T47D (cell line): Measurements from ENCODE around the gene PIK3C2G.
A peak's percentile ranks its signal among the peaks of the same experiment; 100 is the strongest.

Experiments
- DNase-seq, 2 experiments: peaks; one replicate each; pipeline versions ENCODE4 v3.0.0 to v3.0.0-alpha.2; 2011 to 2012; ENCODE audit warnings: low read depth in 1 of 2, low spot score in 1 of 2
- JUND ChIP-seq: IDR thresholded peaks from 2 replicates; pipeline ENCODE4 v1.6.1; 2012; ENCODE audit warnings: low read depth
- in situ Hi-C: cut with HindIII; loops from 2 replicates; pipeline ENCODE4 v1.10.0; 2016; ENCODE audit warnings: low sequenced_read_pairs, low pct_unique_long_range_greater_than_20kb

Gene PIK3C2G

DNA sequence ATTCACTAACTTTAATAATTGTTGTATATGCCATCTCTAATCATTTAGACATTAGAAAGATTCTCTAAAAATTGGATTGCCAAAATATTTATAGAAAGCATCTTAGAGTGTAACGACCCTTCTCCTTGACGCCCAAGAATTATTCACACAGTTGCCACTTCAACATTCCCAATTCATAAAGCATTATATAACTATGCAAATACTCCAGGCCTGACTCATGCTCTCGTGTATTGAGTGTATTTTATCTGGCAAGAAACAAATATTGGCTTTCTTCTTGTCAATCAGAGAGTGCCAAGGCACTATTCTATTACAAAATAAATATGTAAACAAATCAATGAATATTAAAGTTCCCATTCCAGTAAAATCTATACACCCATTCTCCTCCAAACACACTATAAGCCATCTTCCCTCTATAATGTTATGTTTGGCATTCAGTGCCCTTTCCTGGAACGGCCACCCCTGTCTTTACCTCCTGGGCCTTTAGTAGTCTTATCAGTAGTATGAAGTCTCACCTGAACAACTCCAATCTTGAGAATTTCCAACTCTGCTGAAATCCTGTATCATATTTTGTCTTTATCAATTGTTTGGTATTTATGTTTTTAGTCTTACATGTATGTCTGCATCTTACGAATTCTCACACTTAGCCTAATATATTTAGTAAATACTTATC lies 182.6 kb downstream of the PIK3C2G start:
- TF ChIP-seq JUND: peak; percentile 28; the same call in 1 of the 2 replicates
- peak in 1 of 2 experiments; percentile 33 for DNase-seq
- in situ Hi-C loops: no loop called here

- no peak for DNase-seq
- TF ChIP-seq JUND: no peak
- in situ Hi-C loops: no loop called here
Measured at GRCh38 chr12:18446061-18446644, 184.8 kb downstream of the PIK3C2G start.

DNA sequence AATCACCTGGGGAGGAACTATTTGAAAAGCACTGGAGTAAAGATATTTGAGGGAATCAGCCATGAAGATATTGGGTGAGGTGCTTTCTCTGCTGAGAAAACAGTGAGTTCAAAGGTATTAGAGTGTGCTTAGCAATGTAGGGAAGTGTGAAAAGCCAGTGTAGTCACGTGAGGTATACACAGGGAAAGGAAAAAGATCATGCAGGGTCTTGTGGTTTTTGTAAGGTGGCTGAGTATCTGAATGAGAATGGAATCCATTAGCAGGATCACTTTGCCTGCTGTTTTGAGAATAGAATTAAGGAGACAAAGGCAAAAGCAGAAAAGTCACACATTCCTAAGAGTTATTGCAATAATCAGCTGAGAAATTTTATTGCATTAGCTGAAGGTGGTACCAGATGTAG lies 193.0 kb downstream of the PIK3C2G start:
- no peak for TF ChIP-seq JUND
- in situ Hi-C loops: no loop called here
- no peak for DNase-seq

DNA sequence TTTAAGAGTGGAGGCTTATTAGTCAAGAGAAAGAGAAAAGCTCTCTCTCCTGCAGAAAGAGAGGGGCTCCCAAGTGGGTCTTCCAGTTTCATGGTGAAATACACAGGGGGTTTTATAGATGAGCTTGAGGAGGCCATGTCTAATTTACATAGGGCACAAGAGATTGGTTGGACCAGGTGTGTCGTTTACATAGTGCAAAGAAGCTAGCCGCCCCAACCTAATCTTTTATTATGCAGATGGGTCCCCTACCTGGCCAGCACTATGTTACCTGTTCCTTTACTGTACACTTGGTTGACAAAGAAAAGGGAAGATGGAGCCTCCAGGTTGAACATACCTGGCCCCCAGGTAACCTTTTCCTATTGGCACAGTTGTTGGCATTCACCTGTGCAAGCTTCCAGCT lies 195.0 kb downstream of the PIK3C2G start:
- in situ Hi-C loops: no loop called here
- DNase-seq: no peak
- TF ChIP-seq JUND: no peak

DNA sequence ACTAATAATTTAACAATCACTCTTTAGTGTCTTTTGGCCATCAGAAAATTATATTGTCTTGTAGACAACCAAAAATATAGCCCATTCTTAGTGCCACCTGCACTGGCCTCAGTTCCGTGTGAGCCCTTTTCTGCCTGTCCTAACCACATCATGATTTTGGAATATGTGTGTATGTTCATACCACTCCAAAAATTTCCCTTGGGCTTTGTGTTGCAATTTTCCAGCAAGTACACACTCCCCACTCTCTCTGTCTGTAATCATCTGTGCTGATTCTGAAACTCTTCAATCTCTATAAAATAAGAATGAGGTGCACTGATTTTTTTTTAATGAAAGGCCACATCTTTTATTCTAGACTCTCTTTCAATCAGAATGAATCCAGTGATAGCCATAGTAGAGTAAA lies 196.0 kb downstream of the PIK3C2G start:
- no peak for TF ChIP-seq JUND
- in situ Hi-C loops: no loop called here

DNA sequence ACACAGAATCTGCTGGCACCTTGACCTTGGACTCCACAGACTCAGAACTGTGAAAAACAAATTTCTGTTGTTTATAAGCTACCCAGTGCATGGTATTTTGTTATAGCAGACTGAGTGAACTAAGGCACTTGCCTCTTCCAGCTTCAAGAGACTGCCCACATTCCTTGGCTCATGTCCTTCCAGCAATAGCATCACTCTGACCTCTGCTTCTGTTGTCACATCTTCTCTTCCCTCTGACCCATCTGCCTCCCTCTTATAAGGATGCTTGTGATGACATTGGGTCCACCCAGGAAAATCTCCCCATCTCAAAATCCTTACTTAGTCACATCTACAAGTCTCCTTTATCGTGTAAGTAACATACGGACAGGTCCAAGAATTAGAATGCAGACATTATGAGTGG lies 200.4 kb downstream of the PIK3C2G start:
- in situ Hi-C loops: no loop called here
- TF ChIP-seq JUND: no peak

More for the DNA sequence above, 196.0 kb downstream of the PIK3C2G start:
- no peak for DNase-seq

GRCh38 chr12:18462442-18462841 lies 201.1 kb downstream of the PIK3C2G start:
- no peak for DNase-seq
- in situ Hi-C loops: no loop called here

More for the DNA sequence above, 200.4 kb downstream of the PIK3C2G start:
- no peak for DNase-seq

GRCh38 chr12:18467620-18468245 lies 206.4 kb downstream of the PIK3C2G start:
- DNase-seq: no peak
- no peak for TF ChIP-seq JUND
- in situ Hi-C loops: no loop called here

More at GRCh38 chr12:18462442-18462841, 201.1 kb downstream of the PIK3C2G start:
- TF ChIP-seq JUND: no peak

DNA sequence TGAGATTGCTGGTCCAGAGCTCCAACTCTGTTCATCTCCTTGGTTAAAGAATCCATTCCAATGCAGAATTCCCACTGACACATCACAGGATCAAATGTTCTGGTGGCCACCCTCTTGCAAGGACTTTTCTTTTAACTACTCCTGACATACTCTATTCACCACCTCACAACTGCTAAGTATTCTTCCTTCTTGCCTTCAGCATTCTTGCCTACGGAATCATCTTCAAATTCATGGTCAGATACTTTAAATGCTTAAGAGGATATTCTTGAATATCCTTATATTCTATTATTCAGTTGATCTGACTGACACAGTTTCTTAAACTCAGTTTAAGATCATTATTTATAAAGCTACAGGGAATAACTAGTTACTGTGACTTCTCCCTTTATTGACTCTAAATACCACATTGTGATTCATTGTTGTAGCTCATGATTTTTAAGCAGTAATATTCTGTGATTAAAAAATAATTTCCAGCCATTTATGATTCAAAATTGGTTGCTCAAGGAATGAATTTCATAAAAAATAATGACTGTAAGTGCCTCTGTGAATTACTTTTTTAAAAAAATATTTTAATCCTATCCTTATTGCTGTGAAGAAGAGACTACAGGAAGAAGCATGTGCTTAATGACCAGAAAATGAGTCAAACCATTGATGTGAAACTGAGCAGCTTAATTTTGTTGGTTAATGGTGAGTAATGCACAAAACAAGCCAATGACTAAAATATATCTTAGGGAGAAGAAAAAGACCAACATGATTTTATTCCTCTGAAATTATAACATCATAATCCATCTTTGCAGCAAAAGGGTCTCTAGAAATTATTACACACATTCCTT lies 207.1 kb downstream of the PIK3C2G start:
- in situ Hi-C loops: no loop called here
- DNase-seq: no peak
- TF ChIP-seq JUND: no peak

DNA sequence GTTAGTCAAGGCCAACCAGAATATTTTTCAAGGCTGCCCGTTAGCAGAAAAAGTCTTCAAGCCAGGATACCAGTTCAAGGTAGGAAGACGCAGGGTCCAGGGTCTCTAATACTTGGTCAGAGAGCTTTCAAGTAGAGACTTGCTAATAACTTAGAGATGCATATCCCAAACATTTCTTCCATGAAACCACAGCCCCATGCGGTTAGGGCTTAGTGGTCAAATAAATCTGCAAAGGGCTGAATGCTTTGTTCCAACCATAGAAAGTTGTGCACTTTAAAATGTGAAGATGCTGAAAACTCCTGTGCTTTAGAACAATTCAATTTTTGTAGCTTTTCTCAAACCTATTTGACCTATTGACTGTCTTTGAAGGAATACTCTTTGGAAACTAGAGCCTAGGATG lies 208.9 kb downstream of the PIK3C2G start:
- DNase-seq: no peak
- TF ChIP-seq JUND: no peak
- in situ Hi-C loops: no loop called here

- no peak for DNase-seq
- no peak for TF ChIP-seq JUND
Measured at GRCh38 chr12:18472304-18472703, 211.0 kb downstream of the PIK3C2G start.

DNA sequence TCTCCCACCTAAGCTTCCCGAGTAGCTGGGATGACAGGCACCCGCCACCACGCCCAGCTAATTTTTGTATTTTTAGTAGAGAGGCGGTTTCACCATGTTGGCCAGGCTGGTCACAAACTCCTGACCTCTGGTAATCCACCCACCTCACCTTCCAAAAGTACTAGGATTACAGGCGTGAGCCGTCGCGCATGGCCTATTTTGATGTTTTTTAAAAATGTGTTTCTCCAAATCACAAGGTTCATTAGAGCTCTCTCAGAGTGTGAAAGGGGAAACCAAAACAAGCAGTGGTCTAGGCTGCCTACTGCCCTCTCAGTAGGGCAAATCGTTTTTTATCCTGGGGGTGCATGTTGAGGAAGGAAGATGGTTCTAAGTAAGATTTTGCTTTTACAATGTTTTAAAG lies 211.5 kb downstream of the PIK3C2G start:
- TF ChIP-seq JUND: no peak
- in situ Hi-C loops: no loop called here
- no peak for DNase-seq

More at GRCh38 chr12:18472304-18472703, 211.0 kb downstream of the PIK3C2G start:
- in situ Hi-C loops: no loop called here
